Stimulated activated CD4-positive, alpha-beta T cell treated with anti-CD3 and anti-CD28 coated beads, Interleukin-15, amount 100 ng/mL, for 48 hours (primary cell): ENCODE results near the gene ALMS1.
"Not testable (repeated sequence)": the region's sequence is repeated elsewhere in the genome, so short reads cannot be mapped to it uniquely, and the experiment has no call there.

ENCODE experiments used
- DNase-seq, 2 donors: peaks; one replicate each; pipeline ENCODE4 v3.0.0-alpha.2; 2020; ENCODE audit warnings: low read depth in 2 of 2

Gene ALMS1

GRCh38 chr2:73404409-73404808 lies 18.8 kb downstream of the ALMS1 start:
- no peak for DNase-seq

- DNase-seq, result no peak
These were observed 21.4 kb downstream of the ALMS1 start for GRCh38 chr2:73406996-73407395.

GRCh38 chr2:73408198-73408597 lies 22.6 kb downstream of the ALMS1 start:
- no peak for DNase-seq

GRCh38 chr2:73414696-73415095 lies 29.1 kb downstream of the ALMS1 start:
- DNase-seq, result no peak

- no peak for DNase-seq
These were observed 30.3 kb downstream of the ALMS1 start for GRCh38 chr2:73415906-73416305.

GRCh38 chr2:73418343-73418742 lies 32.7 kb downstream of the ALMS1 start:
- no peak for DNase-seq

GRCh38 chr2:73423913-73424312 lies 38.3 kb downstream of the ALMS1 start:
- DNase-seq, result no peak

GRCh38 chr2:73426176-73426575 lies 40.5 kb downstream of the ALMS1 start:
- DNase-seq, result no peak

- no peak for DNase-seq
These were observed 50.4 kb downstream of the ALMS1 start for GRCh38 chr2:73436019-73436418.

- DNase-seq, result no peak
These were observed 58.6 kb downstream of the ALMS1 start for GRCh38 chr2:73444202-73444601.

GRCh38 chr2:73448856-73449255 lies 63.2 kb downstream of the ALMS1 start:
- DNase-seq, result no peak

- DNase-seq, result no peak
These were observed 63.8 kb downstream of the ALMS1 start for GRCh38 chr2:73449404-73449803.

GRCh38 chr2:73451263-73451972 lies 65.8 kb downstream of the ALMS1 start:
- DNase-seq, result no peak

- DNase-seq, result no peak
These were observed 72.3 kb downstream of the ALMS1 start for GRCh38 chr2:73457982-73458381.

- DNase-seq, result not testable (repeated sequence)
These were observed 76.8 kb downstream of the ALMS1 start for GRCh38 chr2:73462388-73462787.

- DNase-seq, result no peak
These were observed 82.7 kb downstream of the ALMS1 start for GRCh38 chr2:73468376-73468775.

GRCh38 chr2:73483874-73484273 lies 98.2 kb downstream of the ALMS1 start:
- not testable (repeated sequence) for DNase-seq

- DNase-seq, result no peak
These were observed 101.5 kb downstream of the ALMS1 start for GRCh38 chr2:73487112-73487657.

- no peak for DNase-seq
These were observed 102.4 kb downstream of the ALMS1 start for GRCh38 chr2:73488079-73488478.

GRCh38 chr2:73489053-73489452 lies 103.4 kb downstream of the ALMS1 start:
- no peak for DNase-seq

- no peak for DNase-seq
These were observed 108.4 kb downstream of the ALMS1 start for GRCh38 chr2:73494031-73494430.

GRCh38 chr2:73503992-73504570 lies 118.4 kb downstream of the ALMS1 start:
- no peak for DNase-seq

- not testable (repeated sequence) for DNase-seq
These were observed 119.2 kb downstream of the ALMS1 start for GRCh38 chr2:73504850-73505249.
